ENCODE data around the gene ARNT2.
A peak's percentile ranks its signal among the peaks of the same experiment; 100 is the strongest.

The ARNT2 gene

DNA sequence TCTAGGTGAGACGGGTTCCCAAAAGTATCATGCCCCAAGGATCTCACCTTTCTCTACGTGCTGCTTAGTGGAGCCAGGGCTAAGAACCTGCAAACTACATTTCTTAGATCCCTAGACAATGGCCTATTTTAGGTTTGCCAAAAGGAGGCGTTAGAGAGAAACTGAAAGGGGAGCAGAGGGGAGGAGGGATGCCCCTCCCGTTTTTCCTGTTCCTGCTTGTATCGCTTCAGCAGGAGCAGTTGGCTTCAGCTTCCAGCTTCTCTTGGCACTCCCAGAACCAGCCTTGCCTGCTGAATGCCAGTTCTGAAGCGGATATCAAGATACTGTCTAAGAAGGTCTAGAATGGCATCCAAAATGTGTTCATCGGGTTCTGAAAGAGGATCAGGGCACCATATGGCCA is 232.5 kb downstream of the ARNT2 start:
- no peak for DNase-seq (ENCODE audit: extremely low read depth, low read depth)
- TF ChIP-seq, protein P1, sequence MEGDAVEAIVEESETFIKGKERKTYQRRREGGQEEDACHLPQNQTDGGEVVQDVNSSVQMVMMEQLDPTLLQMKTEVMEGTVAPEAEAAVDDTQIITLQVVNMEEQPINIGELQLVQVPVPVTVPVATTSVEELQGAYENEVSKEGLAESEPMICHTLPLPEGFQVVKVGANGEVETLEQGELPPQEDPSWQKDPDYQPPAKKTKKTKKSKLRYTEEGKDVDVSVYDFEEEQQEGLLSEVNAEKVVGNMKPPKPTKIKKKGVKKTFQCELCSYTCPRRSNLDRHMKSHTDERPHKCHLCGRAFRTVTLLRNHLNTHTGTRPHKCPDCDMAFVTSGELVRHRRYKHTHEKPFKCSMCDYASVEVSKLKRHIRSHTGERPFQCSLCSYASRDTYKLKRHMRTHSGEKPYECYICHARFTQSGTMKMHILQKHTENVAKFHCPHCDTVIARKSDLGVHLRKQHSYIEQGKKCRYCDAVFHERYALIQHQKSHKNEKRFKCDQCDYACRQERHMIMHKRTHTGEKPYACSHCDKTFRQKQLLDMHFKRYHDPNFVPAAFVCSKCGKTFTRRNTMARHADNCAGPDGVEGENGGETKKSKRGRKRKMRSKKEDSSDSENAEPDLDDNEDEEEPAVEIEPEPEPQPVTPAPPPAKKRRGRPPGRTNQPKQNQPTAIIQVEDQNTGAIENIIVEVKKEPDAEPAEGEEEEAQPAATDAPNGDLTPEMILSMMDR (IDR thresholded peaks at IDR 0.05; ENCODE audit: low read depth, low read length, missing control alignments), result no peak
- H3K4me3 ChIP-seq (replicated peaks; ENCODE audit: low read depth, low read length), result no peak overlapping the region

DNA sequence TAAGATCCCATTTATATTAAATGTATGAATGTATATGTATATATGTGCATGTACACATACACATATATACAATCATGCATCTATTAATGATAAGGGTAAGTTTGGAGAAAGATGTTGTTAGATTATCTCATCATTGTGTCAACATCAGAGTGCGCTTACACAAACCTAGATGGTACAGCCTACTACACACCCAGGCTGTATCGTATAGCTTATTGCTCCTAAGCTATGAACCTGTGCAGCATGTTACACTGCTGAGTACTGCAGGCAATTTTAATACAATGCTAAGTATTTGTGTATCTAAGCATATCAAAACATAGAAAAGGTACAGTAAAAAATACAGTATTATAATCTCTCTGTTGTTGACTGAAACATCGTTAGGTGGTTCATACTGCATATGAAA is 233.6 kb downstream of the ARNT2 start:
- TF ChIP-seq, protein P1 (IDR thresholded peaks at IDR 0.05; ENCODE audit: low read depth, low read length, missing control alignments), result no peak
- no peak for DNase-seq (ENCODE audit: extremely low read depth, low read depth)
- no peak overlapping the region for H3K4me3 ChIP-seq (replicated peaks; ENCODE audit: low read depth, low read length)

DNA sequence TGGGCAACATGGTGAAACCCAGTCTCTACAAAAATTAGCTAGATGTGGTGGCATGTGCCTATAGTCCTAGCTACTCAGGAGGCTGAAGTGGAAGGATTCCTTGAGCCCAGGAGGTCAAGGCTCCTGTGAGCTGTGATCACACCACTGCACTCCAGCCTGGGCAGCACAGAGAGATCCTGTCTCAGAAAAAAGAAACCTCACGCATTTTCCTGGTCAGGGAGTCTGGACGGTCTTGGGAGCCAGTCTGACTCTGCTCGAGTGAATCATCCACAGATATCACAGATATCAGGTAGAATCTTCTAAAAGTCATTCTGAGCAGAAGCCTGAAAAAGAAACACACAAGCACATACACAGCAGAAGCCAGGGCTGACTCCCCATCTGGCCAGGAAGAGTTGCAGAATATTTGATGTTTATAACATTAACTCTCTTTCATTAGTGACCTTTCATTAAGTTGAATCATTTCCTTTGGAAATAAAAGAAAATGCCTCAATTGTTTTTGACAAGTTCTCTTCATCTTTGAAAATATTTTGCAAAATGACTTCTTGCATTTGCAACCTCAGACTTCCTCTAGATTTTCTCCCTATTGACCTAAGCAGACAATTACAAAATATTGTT is 234.5 kb downstream of the ARNT2 start:
- no peak for DNase-seq (ENCODE audit: extremely low read depth, low read depth)
- TF ChIP-seq, protein P1 (IDR thresholded peaks at IDR 0.05; ENCODE audit: low read depth, low read length, missing control alignments), result no peak
- H3K4me3 ChIP-seq (replicated peaks; ENCODE audit: low read depth, low read length), result no peak overlapping the region

DNA sequence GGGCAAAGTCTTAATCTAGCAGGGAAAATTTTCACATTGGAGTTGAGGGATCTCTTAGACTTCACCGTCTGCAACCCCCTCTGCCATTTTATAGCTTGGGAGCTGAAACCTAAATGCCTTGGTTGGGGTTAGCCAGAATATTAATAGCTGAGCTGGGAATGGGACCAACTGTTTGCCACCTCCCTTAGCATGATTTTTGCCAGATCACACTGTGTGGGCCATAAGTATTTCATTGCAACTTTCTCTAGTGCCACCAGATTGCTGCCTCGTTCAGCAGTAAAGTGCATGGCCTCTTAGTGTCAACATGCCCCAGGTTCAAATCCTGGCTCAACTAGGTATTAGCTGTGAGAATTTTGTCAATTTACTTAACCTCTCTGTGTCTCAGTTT is 235.0 kb downstream of the ARNT2 start:
- no peak for DNase-seq (ENCODE audit: extremely low read depth, low read depth)
- no peak overlapping the region for H3K4me3 ChIP-seq (replicated peaks; ENCODE audit: low read depth, low read length)
- TF ChIP-seq, protein P1 (IDR thresholded peaks at IDR 0.05; ENCODE audit: low read depth, low read length, missing control alignments), result no peak

DNA sequence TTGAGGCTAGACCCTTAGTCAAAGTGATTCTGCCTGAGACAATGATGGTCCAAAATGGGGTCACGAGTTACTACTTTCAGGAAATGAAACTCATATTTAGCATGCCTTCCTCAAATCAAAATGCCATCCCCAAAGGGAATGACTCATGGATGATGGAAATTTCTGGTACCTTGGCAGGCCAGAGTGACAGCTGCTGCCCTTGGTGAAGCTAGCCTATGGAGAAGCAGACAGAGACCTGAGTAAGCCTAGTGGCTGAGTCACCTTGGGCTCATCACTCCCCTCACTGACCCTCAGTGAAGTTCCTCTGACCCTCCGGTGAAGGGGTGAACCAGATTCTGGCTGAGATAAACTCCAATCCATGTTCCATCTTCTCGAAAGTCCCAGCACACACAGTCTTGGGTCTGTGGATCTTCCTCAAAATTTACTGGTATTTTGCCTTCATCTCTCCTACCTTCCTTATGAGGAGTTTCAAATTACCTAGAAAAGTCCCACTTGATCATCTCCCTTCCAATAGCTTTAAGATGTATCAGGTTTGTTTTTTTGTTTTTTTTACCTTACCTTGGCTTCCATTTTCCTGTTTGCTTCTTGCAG is 236.4 kb downstream of the ARNT2 start:
- DNase-seq (ENCODE audit: extremely low read depth, low read depth), result no peak
- TF ChIP-seq, protein P1 (IDR thresholded peaks at IDR 0.05; ENCODE audit: low read depth, low read length, missing control alignments), result no peak

DNA sequence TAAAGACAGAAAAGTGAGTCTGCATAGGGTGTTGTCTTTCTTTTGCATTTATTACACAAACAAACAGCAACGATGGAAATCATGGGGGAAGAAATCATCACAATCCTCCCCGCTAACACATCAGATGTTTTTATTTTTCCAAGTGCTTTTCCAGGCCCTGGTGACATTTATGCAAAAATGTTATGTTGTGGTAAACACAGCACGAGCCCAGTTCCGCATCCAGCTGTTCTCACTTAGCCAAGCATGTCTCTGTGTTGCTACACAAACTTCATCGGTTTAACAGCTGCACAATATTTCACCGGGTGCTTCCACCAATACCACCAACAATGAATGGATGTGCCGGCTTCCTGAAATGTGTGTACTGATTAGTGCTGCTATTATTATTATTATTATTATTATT is 237.2 kb downstream of the ARNT2 start:
- TF ChIP-seq, protein P1 (IDR thresholded peaks at IDR 0.05; ENCODE audit: low read depth, low read length, missing control alignments), result no peak
- peak; percentile 12 for DNase-seq (ENCODE audit: extremely low read depth, low read depth)

More for the DNA sequence above, 236.4 kb downstream of the ARNT2 start:
- H3K4me3 ChIP-seq (replicated peaks; ENCODE audit: low read depth, low read length), result no peak overlapping the region

More for the DNA sequence above, 237.2 kb downstream of the ARNT2 start:
- H3K4me3 ChIP-seq (replicated peaks; ENCODE audit: low read depth, low read length), result no peak overlapping the region

Measured in HFF-Myc (cell line).